Gastrocnemius medialis (tissue), 4 donors: Measurements from ENCODE around the gene POLR1F.

Experiments
- CTCF ChIP-seq, 5 experiments: fragments of 450-650 bp in 3 of 5; fragments of 200-600 bp in 2 of 5; sonication (generic) in 2 of 5; IDR thresholded peaks in 4 of 5; conservative IDR thresholded peaks in 1 of 5; 1 replicate in 4 of 5; 2 replicates in 1 of 5; pipeline ENCODE4 v1.5.1; 2016 to 2019; ENCODE audit warnings: antibody characterized with exemption in 5 of 5, mild to moderate bottlenecking in 3 of 5, moderate library complexity in 3 of 5
- POLR2A ChIP-seq, 2 donors: fragments of 450-650 bp; IDR thresholded peaks; one replicate each; pipeline ENCODE4 v1.6.1; 2017; ENCODE audit warnings: antibody characterized with exemption in 2 of 2, mild to moderate bottlenecking in 2 of 2, moderate library complexity in 2 of 2

GRCh38 chr7:19700936-19701335, 7.9 kb downstream of the POLR1F start:
- TF ChIP-seq CTCF (IDR thresholded peaks at IDR 0.05 in 4 of 5, conservative IDR thresholded peaks at IDR 0.05 in 1 of 5) (no peak), POLR2A (IDR thresholded peaks at IDR 0.05) (no peak)
